GM21515 (cell line): ENCODE measurements around the gene ENPP3.
"Not testable (repeated sequence)": the region's sequence is repeated elsewhere in the genome, so short reads cannot be mapped to it uniquely, and the experiment has no call there.

Experiments
- ATAC-seq: cut with Tn5 transposase; IDR thresholded peaks from one replicate; pipeline ENCODE4 v1.9.1; 2021; ENCODE audit not compliant: unreplicated experiment

Gene ENPP3

DNA sequence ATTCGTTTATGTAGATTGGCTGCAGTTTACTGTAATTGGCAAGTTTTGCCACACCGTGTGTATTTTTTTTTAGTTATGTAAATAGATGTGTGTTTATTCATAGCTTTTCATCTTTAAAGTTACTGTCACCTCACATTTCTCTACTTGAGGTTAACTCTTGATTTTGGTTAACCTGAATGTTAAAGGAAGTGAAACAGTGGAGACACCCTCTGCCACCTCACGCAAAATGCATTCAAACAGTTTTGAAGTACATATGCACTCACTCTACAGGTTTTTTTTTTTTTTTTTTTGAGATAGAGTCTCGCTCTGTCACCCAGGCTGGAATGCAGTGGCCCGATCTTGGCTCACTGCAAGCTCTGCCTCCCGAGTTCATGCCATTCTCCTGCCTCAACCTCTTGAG lies 46.4 kb downstream of the ENPP3 start:
- ATAC-seq, result peak; percentile 78

DNA sequence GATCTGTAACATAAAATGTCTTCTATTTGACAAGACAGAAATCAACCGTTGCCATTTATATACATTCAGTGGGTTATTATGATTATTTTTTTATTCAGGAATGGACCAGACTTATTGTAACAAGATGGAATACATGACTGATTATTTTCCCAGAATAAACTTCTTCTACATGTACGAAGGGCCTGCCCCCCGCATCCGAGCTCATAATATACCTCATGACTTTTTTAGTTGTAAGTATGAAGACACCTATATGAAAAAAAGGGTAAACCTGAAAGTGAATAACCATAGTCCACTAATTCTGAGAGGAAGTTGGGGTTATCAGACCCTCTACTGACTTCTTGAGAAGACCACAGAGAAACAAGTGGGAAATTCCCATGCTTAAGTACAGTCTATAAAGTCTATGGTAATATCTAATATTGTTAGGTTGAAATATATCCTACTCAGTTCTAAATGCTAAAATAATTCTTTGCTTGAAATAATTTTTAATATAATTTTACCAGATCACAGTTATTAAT lies 48.2 kb downstream of the ENPP3 start:
- peak; percentile 56 for ATAC-seq

DNA sequence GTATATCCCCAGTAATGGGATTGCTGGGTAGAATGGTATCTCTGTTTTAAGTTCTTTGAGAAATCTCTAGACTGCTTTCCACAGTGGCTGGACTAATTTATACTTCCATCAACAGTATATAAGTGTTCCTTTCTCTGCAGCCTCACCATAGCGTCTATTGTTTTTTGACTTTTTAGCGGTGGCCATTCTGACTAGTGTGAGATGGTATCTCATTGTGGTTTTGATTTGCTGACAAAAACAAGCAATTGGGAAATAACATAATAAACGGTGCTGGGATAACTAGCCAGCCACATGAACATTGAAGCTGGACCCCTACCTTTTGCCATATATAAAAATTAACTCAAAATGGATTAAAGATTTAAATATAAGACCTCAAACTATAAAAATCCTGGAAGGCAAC lies 49.9 kb downstream of the ENPP3 start:
- no peak for ATAC-seq

DNA sequence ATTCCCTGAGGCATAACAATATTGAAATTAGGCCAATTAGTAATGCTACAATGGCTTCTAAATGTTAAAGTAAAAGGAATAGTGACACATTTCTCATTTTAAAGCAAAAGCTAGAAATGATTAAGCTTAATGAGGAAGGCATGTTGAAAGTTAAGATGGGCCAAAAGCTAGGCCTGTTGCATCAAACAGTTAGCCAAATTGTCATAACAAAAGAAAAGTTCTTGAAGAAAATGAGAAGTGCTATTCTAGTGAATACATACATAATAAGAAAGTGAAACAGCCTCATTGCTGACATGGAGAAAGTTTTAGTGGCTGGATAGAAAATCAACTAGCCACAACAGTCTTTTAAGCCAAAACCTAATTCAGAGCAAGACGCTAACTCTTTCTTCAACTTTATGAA lies 51.2 kb downstream of the ENPP3 start:
- ATAC-seq, result peak; percentile 71

DNA sequence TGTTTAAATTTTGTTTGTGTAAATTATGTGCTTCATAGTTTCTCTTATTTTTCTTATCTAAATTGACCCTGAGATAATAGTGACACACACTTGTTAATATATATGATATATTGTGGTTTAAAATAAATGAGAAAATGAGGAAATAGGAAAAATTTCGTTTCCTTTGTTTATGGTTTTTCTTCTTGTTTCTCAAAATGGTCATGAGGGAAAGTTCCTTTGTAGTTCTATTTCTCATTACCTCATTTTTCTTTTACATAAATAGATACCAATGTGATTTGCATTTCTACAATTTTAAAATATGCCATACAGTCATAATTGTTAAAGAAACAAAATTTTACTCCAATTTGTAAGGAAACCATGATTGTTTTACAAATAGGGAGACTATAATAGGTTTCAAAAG lies 54.9 kb downstream of the ENPP3 start:
- no peak for ATAC-seq

DNA sequence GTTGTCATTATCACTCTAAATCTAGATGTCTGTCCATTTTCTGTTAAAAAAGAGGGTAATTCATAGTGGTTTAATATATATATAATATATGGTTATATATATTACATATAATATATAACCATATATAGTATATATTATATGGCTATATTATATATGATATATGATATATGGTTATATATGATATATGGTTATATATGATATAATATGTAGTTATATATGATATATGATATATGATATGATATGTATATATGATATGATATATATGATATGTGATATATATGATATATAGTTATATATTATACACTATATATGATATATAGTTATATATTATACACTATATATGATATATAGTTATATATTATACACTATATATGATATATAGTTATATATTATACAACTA lies 55.5 kb downstream of the ENPP3 start:
- ATAC-seq, result no peak

DNA sequence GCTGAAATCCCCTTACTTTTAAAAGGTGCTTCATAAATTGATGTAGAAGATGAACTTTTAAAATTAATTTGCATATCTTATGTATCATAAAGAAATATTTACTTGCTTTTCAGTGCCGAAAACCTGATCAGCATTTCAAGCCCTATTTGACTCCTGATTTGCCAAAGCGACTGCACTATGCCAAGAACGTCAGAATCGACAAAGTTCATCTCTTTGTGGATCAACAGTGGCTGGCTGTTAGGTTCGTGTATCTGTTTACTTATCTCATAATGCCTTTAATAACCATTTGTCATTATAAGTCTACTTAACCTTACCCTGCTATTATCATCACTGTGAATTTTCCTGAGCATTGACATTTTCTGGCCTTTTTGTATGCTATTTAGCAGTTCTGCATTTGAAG lies 56.3 kb downstream of the ENPP3 start:
- ATAC-seq, result no peak

DNA sequence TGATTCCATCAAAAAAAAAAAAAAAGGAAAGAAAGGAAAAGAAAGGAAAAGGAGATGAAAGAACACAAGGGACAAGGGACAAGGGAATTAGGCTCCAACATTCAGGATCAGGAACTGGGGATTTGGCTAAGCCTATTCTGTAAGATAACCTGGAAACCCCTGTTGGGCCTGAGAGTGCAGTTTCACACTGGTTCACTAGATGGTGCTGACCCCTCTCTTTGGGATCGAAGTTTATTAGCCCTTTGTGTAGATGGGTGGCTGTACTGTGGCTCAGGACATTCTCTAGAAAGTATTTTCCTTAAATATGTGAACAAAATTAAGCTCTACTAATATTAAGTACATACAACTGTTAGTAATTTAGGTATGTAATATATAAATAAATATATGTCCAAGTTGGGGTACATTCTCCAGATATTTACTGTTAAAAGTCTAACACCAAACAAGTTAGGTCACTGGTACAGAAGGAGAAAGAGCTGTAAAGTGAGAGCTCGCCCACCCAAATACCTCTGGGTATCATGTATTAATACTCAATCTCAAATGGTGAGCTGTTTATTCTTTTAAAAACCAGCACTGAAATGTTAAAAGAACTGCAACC lies 57.8 kb downstream of the ENPP3 start:
- ATAC-seq, result peak; percentile 85

- no peak for ATAC-seq
Measured at GRCh38 chr6:131696956-131697355, 59.9 kb downstream of the ENPP3 start.

- ATAC-seq, result not testable (repeated sequence)
Measured at GRCh38 chr6:131700851-131701250, 63.7 kb downstream of the ENPP3 start.

GRCh38 chr6:131703905-131704304 lies 66.8 kb downstream of the ENPP3 start:
- ATAC-seq, result not testable (repeated sequence)

DNA sequence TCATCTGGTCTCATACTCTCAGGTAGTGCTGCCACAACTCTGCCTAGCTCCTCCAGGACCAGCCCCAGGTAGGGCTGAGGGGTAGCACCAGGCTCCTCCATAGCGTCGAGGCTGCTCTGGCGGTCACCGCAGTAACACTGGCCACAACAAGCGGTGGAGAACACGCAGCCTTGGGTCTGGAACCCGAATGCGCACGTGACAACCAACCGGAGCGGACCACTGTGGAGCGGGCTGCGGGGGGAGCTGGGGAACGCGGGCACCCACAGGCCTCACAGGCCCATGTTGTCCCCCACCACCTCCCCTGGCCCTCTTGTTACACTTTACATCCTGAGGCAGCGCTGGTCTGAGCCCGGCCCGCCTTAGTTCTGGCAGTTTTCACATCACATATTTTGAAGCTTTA lies 73.8 kb downstream of the ENPP3 start, which contains the start of gene CTAGE9:
TSS of gene CTAGE9 (minus strand) at position 101 of the 400 bp plus-strand sequence. CDS start at position 101, 0 bp downstream.
- ATAC-seq, result not testable (repeated sequence)

- ATAC-seq, result peak; percentile 64
Measured at GRCh38 chr6:131715567-131715966, 78.5 kb downstream of the ENPP3 start.

DNA sequence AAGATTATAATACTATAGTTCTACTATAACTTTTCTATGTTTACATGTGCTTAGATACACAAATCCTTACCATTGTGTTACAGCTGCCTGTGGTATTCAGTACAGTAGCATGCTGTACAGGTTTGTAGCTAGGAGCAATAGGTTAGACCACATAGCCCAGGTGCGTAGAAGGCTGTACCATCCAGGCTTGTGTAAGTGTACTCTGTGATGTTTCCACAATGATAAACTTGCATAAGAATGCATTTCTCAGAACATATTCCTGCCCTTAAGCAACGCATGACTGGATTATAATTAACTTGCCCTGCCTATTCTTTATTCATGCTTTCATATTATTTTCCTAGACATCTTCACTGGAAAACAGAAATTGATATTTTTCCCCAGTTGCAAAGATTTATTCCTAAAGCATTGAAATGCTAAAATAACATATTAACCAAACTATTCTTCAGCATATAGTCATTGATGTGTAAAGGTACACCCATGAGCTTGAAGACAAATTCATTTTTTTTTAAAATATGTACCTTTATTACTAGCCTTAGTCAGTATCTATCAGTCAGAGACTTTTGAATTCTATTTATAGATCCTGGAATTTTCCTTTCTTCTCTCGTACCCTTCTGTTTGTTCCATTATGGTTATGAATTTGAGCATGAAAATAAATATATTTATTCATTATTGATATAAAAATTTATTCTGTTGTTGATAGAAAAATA lies 80.9 kb downstream of the ENPP3 start:
- no peak for ATAC-seq

GRCh38 chr6:131721161-131721560 lies 84.1 kb downstream of the ENPP3 start:
- no peak for ATAC-seq

DNA sequence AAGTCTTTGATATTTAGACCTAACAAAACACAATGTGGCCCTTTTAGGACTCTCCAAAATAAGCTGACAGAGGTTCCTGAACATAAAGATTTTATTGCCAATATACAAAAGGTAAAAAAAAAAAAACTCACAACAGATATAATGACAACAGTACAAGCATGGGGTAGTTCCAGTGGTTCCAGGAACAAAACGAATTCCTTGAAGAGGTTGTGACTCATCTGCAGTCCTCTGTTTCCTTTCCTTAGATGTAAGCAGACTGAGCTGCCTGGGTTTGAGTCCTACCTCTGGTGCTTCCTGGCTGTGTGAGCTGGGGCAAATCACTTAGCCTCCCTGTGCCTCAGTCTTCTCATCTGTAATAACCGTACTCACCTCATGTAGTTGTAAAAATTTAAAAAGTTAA lies 87.0 kb downstream of the ENPP3 start:
- no peak for ATAC-seq

DNA sequence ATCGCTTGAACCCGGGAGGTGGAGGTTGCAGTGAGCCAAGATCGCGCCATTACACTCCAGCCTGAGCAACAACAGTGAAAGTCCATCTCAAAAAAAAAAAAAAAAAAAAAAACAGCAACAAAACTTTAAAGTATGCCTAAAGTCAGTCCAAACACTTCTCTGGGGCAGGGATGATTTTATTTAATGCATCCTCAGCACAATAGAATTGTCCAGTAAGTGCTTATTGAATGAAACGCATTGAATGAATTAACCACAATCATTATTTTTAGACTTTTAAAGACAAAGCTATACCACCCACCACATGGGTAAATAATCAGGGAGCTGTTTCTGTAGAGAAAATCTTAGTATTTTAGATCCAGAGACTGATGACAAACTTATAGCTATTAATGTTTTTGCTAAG lies 90.4 kb downstream of the ENPP3 start:
- ATAC-seq, result no peak

DNA sequence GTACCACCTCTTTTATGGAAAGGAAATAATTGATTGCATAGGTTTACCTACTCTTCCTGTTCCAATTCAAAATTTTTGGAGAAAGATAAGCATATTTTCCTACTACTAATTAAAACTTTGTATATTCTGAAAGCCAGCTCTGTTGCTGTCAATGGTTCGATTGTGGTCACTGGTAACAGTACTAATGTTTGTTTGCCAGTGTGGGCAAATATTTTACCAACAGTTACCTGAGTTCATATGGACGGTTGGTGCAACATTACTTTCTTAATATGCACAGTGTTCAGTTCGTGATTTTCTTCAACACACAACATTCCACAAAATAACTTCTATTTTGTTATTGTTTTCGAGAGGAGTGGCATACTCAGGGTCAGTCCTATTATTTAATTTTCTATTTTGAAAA lies 90.8 kb downstream of the ENPP3 start:
- ATAC-seq, result no peak

DNA sequence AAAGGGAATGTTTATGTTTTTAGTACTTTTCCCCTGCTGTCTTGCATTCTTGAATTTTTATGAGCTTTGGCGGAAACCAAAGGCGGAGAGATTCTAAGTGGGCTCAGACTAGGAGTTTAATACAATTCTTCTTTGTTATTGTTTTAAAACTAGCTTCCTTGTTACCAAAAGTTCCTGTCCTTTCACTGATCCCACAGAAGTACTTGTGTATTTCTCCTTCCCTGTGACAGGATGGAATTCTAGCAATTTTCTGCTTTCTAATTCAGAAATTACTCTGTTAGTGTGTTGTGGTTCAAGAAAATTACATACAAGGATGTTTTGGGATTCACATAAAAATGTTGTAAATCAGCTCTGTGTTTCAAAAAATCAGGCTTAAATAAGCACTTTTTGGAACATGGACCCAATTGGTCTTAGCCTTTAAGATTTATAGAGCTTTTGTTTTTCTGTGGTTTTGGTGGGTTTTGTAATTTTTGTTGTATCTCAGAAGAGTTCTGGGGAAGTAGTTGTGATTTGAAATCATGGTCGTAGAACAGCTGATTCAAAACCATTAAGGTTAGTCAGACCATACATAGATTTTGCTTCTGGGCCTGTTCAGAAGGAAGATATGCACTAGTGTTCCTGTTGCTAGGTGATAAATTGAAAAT lies 91.3 kb downstream of the ENPP3 start:
- no peak for ATAC-seq

DNA sequence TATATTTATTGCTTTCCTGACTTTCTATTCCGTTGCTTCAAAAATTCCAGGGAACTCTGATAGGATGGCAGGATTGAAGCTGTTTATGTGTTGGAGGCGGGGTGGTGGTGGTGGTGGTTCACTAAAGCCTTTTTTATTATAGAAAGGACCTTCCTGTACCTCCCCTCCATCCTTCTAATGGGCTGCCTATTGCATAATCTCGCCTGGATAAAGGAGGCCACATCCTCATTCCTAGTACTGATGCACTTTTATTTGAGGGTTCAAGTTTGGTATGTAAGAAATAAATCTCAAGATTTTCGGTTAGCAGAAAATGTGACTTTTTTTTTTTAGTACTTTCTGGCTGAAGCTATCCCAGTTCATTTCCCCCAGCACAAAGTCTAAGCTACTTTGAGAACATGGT lies 92.4 kb downstream of the ENPP3 start:
- ATAC-seq, result no peak

GRCh38 chr6:131730264-131730663 lies 93.2 kb downstream of the ENPP3 start:
- ATAC-seq, result no peak

DNA sequence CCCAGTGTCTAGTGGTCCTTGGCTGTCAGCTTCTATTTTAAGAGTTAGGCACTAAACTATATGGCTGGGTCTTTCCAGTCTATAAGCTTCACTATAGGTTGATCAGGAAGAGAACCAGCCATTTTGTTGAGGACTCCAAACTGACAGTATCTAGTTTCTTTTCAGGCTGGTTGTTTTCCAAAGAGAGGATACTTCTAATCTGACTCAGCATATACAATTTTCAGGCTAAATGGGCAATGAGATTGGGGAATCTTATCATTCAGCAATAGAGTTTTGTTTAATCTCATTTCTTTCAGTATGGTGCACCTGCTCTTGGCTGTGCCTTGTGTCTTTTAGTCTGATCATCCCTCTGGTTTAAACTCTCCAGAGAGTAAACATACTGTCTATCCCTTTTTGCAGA lies 94.1 kb downstream of the ENPP3 start:
- no peak for ATAC-seq
